Measurements from ENCODE around the gene XIRP2. TPM values are rescaled to one million over a fixed set of nuclear protein-coding genes. Genes with fewer than 3 reads are reported as not detected.

XIRP2 gene
- total RNA-seq, 2 donors from 2014 or later = not detected

- H3K9me3 ChIP-seq = no peaks in the 10 kb centered on the region
- H3K27ac ChIP-seq = no peak overlapping the region
- peaks cover 4 to 16% of the 10 kb centered on the region in 2 donors for H3K4me1 ChIP-seq (ENCODE audit: control insufficient read depth in 1 of 2, low read depth in 2 of 2)
- H3K27me3 ChIP-seq (replicated peaks; ENCODE audit: insufficient read depth) = no peaks in the 10 kb centered on the region
- DNase-seq (ENCODE audit: low spot score) (no peak), ATAC-seq (ENCODE audit: insufficient number of reproducible peaks, low FRiP score, low read depth) (no peak)
- H3K4me3 ChIP-seq = no peak overlapping the region
- no peak for TF ChIP-seq CTCF (IDR thresholded peaks at IDR 0.05)
- no peaks in the 10 kb centered on the region for H3K36me3 ChIP-seq
Measured at GRCh38 chr2:167200019-167200418, 311.7 kb downstream of the XIRP2 start.

- Histone ChIP-seq H3K4me3 (no peak overlapping the region), H3K9me3 (no peaks in the 10 kb centered on the region), H3K27ac (no peak overlapping the region), H3K4me1 (ENCODE audit: control insufficient read depth in 1 of 2, low read depth in 2 of 2) (no peaks in the 10 kb centered on the region), H3K36me3 (no peaks in the 10 kb centered on the region), H3K27me3 (replicated peaks; ENCODE audit: insufficient read depth) (no peaks in the 10 kb centered on the region)
- ATAC-seq (ENCODE audit: insufficient number of reproducible peaks, low FRiP score, low read depth) (no peak), DNase-seq (ENCODE audit: low spot score) (no peak)
- TF ChIP-seq CTCF (IDR thresholded peaks at IDR 0.05) = no peak
Measured at GRCh38 chr2:167209784-167210183, 321.5 kb downstream of the XIRP2 start.

- no peaks in the 10 kb centered on the region for H3K9me3 ChIP-seq
- no peak overlapping the region for H3K4me3 ChIP-seq
- DNase-seq (ENCODE audit: low spot score) (no peak), ATAC-seq (ENCODE audit: insufficient number of reproducible peaks, low FRiP score, low read depth) (no peak)
- no peaks in the 10 kb centered on the region for H3K27me3 ChIP-seq (replicated peaks; ENCODE audit: insufficient read depth)
- H3K36me3 ChIP-seq = no peaks in the 10 kb centered on the region
- peak; percentile 80 for TF ChIP-seq CTCF (IDR thresholded peaks at IDR 0.05)
- no peaks in the 10 kb centered on the region for H3K4me1 ChIP-seq (ENCODE audit: control insufficient read depth in 1 of 2, low read depth in 2 of 2)
- H3K27ac ChIP-seq = no peak overlapping the region
Measured at GRCh38 chr2:167212014-167212648, 323.9 kb downstream of the XIRP2 start.

- H3K27me3 ChIP-seq (replicated peaks; ENCODE audit: insufficient read depth) = no peaks in the 10 kb centered on the region
Measured at GRCh38 chr2:167215595-167215994, 327.3 kb downstream of the XIRP2 start.

GRCh38 chr2:167237478-167237877 is 349.2 kb downstream of the XIRP2 start:
- no peak for ATAC-seq (ENCODE audit: insufficient number of reproducible peaks, low FRiP score, low read depth)
- Histone ChIP-seq H3K27ac (no peak overlapping the region), H3K27me3 (replicated peaks; ENCODE audit: insufficient read depth) (no peaks in the 10 kb centered on the region), H3K9me3 (no peaks in the 10 kb centered on the region), H3K4me1 (ENCODE audit: control insufficient read depth in 1 of 2, low read depth in 2 of 2) (no peaks in the 10 kb centered on the region), H3K4me3 (no peak overlapping the region), H3K36me3 (no peaks in the 10 kb centered on the region)
- no peak for TF ChIP-seq CTCF (IDR thresholded peaks at IDR 0.05)
- DNase-seq (ENCODE audit: low spot score) = no peak

More at GRCh38 chr2:167215595-167215994, 327.3 kb downstream of the XIRP2 start:
- Histone ChIP-seq H3K27ac (no peak overlapping the region), H3K36me3 (no peaks in the 10 kb centered on the region), H3K4me1 (ENCODE audit: control insufficient read depth in 1 of 2, low read depth in 2 of 2) (no peaks in the 10 kb centered on the region), H3K9me3 (no peaks in the 10 kb centered on the region), H3K4me3 (no peak overlapping the region)
- DNase-seq (ENCODE audit: low spot score) = no peak
- no peak for ATAC-seq (ENCODE audit: insufficient number of reproducible peaks, low FRiP score, low read depth)
- TF ChIP-seq CTCF (IDR thresholded peaks at IDR 0.05) = no peak

All from thoracic aorta (tissue), 2 donors.